CD4-positive, alpha-beta T cell (primary cell): ENCODE data around the gene NPAS3. TPM values are rescaled to one million over a fixed set of nuclear protein-coding genes. Genes with fewer than 3 reads are reported as not detected.

Source experiments
- ATAC-seq: fragments of 200-7000 bp; cut with Tn5 transposase; one replicate; pipeline ENCODE4 v1.10.0; 2022; ENCODE audit warnings: mild to moderate bottlenecking; ENCODE audit not compliant: poor library complexity
- CTCF ChIA-PET: fragments of 350-600 bp; sonication (Branson Sonifier 250); formaldehyde crosslinking; loops from one replicate; lab custom pipeline; 2021; ENCODE audit warnings: antibody characterized with exemption, inconsistent platforms; lab: Charles Lee
- POLR2A ChIA-PET: fragments of 350-600 bp; sonication (Branson Sonifier 250); formaldehyde crosslinking; loops from one replicate; lab custom pipeline; 2021; ENCODE audit warnings: antibody characterized with exemption, inconsistent platforms; lab: Charles Lee
- DNase-seq, 14 experiments: peaks; one replicate each; pipeline ENCODE4 v3.0.0-alpha.2; 2013 to 2020; ENCODE audit warnings: mixed read lengths in 2 of 14
- H3K27ac ChIP-seq, 2 donors: one replicate each; pipeline versions ENCODE4 v1.5.1 to v1.7.0; 2013; ENCODE audit warnings: low read length in 2 of 2, low read depth in 1 of 2, mild to moderate bottlenecking in 1 of 2
- H3K27me3 ChIP-seq, 2 experiments: 1 replicate in 1 of 2; 2 replicates in 1 of 2; pipeline versions ENCODE4 v1.6.1 to v1.7.0; 2013; ENCODE audit warnings: low read length in 2 of 2, control low read depth in 1 of 2, mild to moderate bottlenecking in 1 of 2, moderate library complexity in 1 of 2; ENCODE audit not compliant: insufficient read depth in 2 of 2, control insufficient read depth in 1 of 2
- H3K36me3 ChIP-seq: one replicate; pipeline ENCODE4 v1.6.1; 2013; ENCODE audit warnings: low read length, control low read depth; ENCODE audit not compliant: insufficient read depth
- H3K4me1 ChIP-seq: one replicate; pipeline ENCODE4 v1.6.1; 2013; ENCODE audit warnings: low read length, control low read depth; ENCODE audit not compliant: insufficient read depth
- H3K4me3 ChIP-seq: one replicate; pipeline ENCODE4 v1.5.1; 2013; ENCODE audit warnings: mild to moderate bottlenecking, low read length, moderate library complexity
- H3K9me3 ChIP-seq, 2 experiments: 1 replicate in 1 of 2; 2 replicates in 1 of 2; pipeline versions ENCODE4 v1.6.1 to v1.7.0; 2013; ENCODE audit warnings: low read length in 2 of 2, mild to moderate bottlenecking in 2 of 2, control low read depth in 1 of 2, moderate library complexity in 1 of 2; ENCODE audit not compliant: control insufficient read depth in 1 of 2, insufficient read depth in 1 of 2
- H3K27ac Mint-ChIP-seq: one replicate; pipeline ENCODE4 v1.8.0; 2020; ENCODE audit warnings: mixed read lengths
- H3K27me3 Mint-ChIP-seq: one replicate; pipeline ENCODE4 v1.8.0; 2021; ENCODE audit warnings: mixed read lengths
- H3K36me3 Mint-ChIP-seq: one replicate; pipeline ENCODE4 v1.8.0; 2021; ENCODE audit warnings: low read depth, mixed read lengths
- H3K4me1 Mint-ChIP-seq: one replicate; pipeline ENCODE4 v1.8.0; 2021; ENCODE audit warnings: low read depth, mixed read lengths
- H3K4me3 Mint-ChIP-seq: one replicate; pipeline ENCODE4 v1.8.0; 2020; ENCODE audit warnings: mild to moderate bottlenecking, mixed read lengths
- H3K9me3 Mint-ChIP-seq: one replicate; pipeline ENCODE4 v1.8.0; 2020; ENCODE audit warnings: mixed read lengths
- CTCF ChIP-seq: fragments of 200-600 bp; IDR thresholded peaks from one replicate; pipeline ENCODE4 v1.8.0; 2022; ENCODE audit warnings: antibody characterized with exemption, mild to moderate bottlenecking
- intact Hi-C, 2 experiments: fragments of 100-400 bp; cut with DNase I in 1 of 2; cut with micrococcal nuclease in 1 of 2; formaldehyde crosslinking; loops; one replicate each; pipeline versions ENCODE4 v1.15.1 to v1.9.0; 2023 to 2025; cut with DNase I, micrococcal nuclease
- total RNA-seq, 174 experiments: library from RNA in 2 of 174; stranded (reverse) in 2 of 174; gene quantifications; one replicate each; pipeline ENCODE4 v1.2.3 and lab custom pipeline; 2021 to 2026

The NPAS3 gene
- total RNA-seq, 2 experiments from 2014 or later = not detected

GRCh38 chr14:33587791-33588190 is 649.1 kb downstream of the NPAS3 start:
- Histone ChIP-seq H3K4me1 (no peaks in the 10 kb centered on the region), H3K9me3 (no peaks in the 10 kb centered on the region), H3K36me3 (no peaks in the 10 kb centered on the region), H3K27me3 (peaks cover 0 to 2% of the 10 kb centered on the region in 2 experiments), H3K27ac (no peak overlapping the region), H3K4me3 (no peak overlapping the region)
- intact Hi-C loops = no loop called here
- Mint-ChIP-seq H3K4me1 (no peaks in the 10 kb centered on the region), H3K27me3 (peaks cover 4% of the 10 kb centered on the region), H3K9me3 (no peaks in the 10 kb centered on the region), H3K36me3 (no peaks in the 10 kb centered on the region), H3K27ac (no peak overlapping the region), H3K4me3 (no peak overlapping the region)
- CTCF ChIA-PET = no interaction called here
- DNase-seq (no peak), ATAC-seq (no peak)
- TF ChIP-seq CTCF = no peak
- POLR2A ChIA-PET = no interaction called here

- DNase-seq (no peak), ATAC-seq (no peak)
- TF ChIP-seq CTCF = no peak
- no peaks in the 10 kb centered on the region for H3K4me1 ChIP-seq
- CTCF ChIA-PET = no interaction called here
- H3K36me3 ChIP-seq = no peaks in the 10 kb centered on the region
- Mint-ChIP-seq H3K9me3 (no peaks in the 10 kb centered on the region), H3K36me3 (no peaks in the 10 kb centered on the region), H3K4me1 (no peaks in the 10 kb centered on the region), H3K27me3 (peaks cover 4% of the 10 kb centered on the region), H3K4me3 (no peak overlapping the region), H3K27ac (no peak overlapping the region)
- no peak overlapping the region for H3K4me3 ChIP-seq
- H3K27ac ChIP-seq = no peak overlapping the region
- POLR2A ChIA-PET = no interaction called here
- H3K27me3 ChIP-seq = peaks cover 0 to 2% of the 10 kb centered on the region in 2 experiments
- no peaks in the 10 kb centered on the region for H3K9me3 ChIP-seq
- intact Hi-C loops = no loop called here
These were observed 650.1 kb downstream of the NPAS3 start for GRCh38 chr14:33588771-33589170.

DNA sequence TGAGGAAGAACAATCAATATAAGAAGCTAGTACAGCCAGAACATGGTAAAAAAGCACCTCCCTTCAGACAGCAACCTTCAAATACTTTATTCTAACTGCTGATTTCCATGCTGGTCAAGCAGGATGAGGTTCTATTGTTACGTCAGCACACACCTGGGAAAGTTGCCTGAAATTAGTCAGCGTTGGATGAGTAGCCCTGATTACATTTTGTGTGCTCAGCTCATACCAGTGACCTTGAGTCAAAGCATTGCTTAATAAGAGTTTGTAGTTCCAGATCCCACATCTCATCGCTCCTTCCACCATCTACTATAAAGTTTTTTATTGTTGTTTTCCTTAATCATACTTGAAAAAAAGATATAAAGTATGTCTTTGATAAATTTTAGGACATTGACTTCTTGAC is 650.7 kb downstream of the NPAS3 start:
- Histone ChIP-seq H3K9me3 (no peaks in the 10 kb centered on the region), H3K27me3 (peaks cover 0 to 2% of the 10 kb centered on the region in 2 experiments), H3K4me1 (no peaks in the 10 kb centered on the region), H3K36me3 (no peaks in the 10 kb centered on the region), H3K27ac (no peak overlapping the region), H3K4me3 (no peak overlapping the region)
- Mint-ChIP-seq H3K9me3 (no peaks in the 10 kb centered on the region), H3K27ac (no peak overlapping the region), H3K36me3 (no peaks in the 10 kb centered on the region), H3K4me1 (no peaks in the 10 kb centered on the region), H3K4me3 (no peak overlapping the region), H3K27me3 (peaks cover 4% of the 10 kb centered on the region)
- ChIA-PET POLR2A (no interaction called here), CTCF (no interaction called here)
- intact Hi-C loops = no loop called here
- no peak for DNase-seq
- TF ChIP-seq CTCF = no peak
- ATAC-seq = no peak
